Measurements from ENCODE around the gene DCAF12L2.

GRCh38 chrX:126167560-126167959 lies 1.5 kb upstream of the DCAF12L2 start:
- TF ChIP-seq CTCF (IDR thresholded peaks at IDR 0.05), result no peak
- no peak for TF ChIP-seq POLR2AphosphoS5 (IDR thresholded peaks at IDR 0.05; ENCODE audit: insufficient read depth in 1 of 2, low read depth in 1 of 2)
- TF ChIP-seq POLR2A (IDR thresholded peaks at IDR 0.05), result no peak

Data from vagina (tissue), 2 donors.